ENCODE measurements around the gene MED16.

DNA sequence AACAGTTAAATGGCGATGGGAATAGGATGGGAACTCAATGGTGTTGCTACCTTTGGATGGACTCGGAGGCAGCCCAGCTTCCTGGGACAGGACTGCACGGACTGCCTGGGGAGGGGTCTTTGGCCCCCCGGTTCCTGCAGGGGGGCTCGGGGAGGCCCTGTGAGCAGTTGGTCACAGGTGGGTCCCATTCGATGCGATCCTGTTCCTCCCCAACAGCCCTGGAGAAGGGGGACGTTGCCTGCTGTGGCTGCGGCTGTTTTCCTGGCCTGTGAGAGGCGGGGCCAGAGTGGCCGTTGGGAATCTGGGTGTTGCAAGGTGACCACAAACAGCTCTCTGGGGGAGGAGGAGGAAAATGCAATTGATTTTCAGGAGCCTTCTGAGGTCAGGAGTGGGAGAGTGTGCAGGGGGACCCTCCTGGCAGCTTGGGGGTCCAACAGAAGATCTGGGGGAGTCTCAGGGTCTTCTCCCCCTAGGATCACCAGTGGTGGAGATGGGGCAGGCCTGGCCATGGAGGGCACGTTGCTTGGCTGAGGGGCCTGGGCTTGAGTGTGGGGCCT, 69.3 kb downstream of the MED16 start:
- TF ChIP-seq, protein P1, sequence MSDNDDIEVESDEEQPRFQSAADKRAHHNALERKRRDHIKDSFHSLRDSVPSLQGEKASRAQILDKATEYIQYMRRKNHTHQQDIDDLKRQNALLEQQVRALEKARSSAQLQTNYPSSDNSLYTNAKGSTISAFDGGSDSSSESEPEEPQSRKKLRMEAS (CRISPR knock-in tag; IDR thresholded peaks at IDR 0.05), result no peak
- TF ChIP-seq NFYB (CRISPR knock-in tag; conservative IDR thresholded peaks at IDR 0.05; ENCODE audit: low read depth), result no peak
- TF ChIP-seq NR3C1 (CRISPR knock-in tag; conservative IDR thresholded peaks at IDR 0.05; ENCODE audit: low read depth), result no peak
- no peak for TF ChIP-seq OVOL2 (CRISPR knock-in tag; IDR thresholded peaks at IDR 0.05; ENCODE audit: borderline replicate concordance)
- TF ChIP-seq, protein P2, sequence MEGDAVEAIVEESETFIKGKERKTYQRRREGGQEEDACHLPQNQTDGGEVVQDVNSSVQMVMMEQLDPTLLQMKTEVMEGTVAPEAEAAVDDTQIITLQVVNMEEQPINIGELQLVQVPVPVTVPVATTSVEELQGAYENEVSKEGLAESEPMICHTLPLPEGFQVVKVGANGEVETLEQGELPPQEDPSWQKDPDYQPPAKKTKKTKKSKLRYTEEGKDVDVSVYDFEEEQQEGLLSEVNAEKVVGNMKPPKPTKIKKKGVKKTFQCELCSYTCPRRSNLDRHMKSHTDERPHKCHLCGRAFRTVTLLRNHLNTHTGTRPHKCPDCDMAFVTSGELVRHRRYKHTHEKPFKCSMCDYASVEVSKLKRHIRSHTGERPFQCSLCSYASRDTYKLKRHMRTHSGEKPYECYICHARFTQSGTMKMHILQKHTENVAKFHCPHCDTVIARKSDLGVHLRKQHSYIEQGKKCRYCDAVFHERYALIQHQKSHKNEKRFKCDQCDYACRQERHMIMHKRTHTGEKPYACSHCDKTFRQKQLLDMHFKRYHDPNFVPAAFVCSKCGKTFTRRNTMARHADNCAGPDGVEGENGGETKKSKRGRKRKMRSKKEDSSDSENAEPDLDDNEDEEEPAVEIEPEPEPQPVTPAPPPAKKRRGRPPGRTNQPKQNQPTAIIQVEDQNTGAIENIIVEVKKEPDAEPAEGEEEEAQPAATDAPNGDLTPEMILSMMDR (IDR thresholded peaks at IDR 0.05), result no peak
- TF ChIP-seq ZNF121 (CRISPR knock-in tag; IDR thresholded peaks at IDR 0.05), result no peak
- TF ChIP-seq, protein P3, sequence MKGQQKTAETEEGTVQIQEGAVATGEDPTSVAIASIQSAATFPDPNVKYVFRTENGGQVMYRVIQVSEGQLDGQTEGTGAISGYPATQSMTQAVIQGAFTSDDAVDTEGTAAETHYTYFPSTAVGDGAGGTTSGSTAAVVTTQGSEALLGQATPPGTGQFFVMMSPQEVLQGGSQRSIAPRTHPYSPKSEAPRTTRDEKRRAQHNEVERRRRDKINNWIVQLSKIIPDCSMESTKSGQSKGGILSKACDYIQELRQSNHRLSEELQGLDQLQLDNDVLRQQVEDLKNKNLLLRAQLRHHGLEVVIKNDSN (CRISPR knock-in tag; IDR thresholded peaks at IDR 0.05), result no peak
- TF ChIP-seq ELF4 (CRISPR knock-in tag; IDR thresholded peaks at IDR 0.05; ENCODE audit: low read depth), result no peak
- no peak for TF ChIP-seq FOXJ3 (CRISPR knock-in tag; IDR thresholded peaks at IDR 0.05; ENCODE audit: borderline replicate concordance)
- no peak for TF ChIP-seq JUN (CRISPR knock-in tag; IDR thresholded peaks at IDR 0.05)
- TF ChIP-seq, protein P4, sequence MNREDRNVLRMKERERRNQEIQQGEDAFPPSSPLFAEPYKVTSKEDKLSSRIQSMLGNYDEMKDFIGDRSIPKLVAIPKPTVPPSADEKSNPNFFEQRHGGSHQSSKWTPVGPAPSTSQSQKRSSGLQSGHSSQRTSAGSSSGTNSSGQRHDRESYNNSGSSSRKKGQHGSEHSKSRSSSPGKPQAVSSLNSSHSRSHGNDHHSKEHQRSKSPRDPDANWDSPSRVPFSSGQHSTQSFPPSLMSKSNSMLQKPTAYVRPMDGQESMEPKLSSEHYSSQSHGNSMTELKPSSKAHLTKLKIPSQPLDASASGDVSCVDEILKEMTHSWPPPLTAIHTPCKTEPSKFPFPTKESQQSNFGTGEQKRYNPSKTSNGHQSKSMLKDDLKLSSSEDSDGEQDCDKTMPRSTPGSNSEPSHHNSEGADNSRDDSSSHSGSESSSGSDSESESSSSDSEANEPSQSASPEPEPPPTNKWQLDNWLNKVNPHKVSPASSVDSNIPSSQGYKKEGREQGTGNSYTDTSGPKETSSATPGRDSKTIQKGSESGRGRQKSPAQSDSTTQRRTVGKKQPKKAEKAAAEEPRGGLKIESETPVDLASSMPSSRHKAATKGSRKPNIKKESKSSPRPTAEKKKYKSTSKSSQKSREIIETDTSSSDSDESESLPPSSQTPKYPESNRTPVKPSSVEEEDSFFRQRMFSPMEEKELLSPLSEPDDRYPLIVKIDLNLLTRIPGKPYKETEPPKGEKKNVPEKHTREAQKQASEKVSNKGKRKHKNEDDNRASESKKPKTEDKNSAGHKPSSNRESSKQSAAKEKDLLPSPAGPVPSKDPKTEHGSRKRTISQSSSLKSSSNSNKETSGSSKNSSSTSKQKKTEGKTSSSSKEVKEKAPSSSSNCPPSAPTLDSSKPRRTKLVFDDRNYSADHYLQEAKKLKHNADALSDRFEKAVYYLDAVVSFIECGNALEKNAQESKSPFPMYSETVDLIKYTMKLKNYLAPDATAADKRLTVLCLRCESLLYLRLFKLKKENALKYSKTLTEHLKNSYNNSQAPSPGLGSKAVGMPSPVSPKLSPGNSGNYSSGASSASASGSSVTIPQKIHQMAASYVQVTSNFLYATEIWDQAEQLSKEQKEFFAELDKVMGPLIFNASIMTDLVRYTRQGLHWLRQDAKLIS (CRISPR knock-in tag; IDR thresholded peaks at IDR 0.05; ENCODE audit: borderline replicate concordance), result no peak
- no peak for TF ChIP-seq NFE2L1 (CRISPR knock-in tag; IDR thresholded peaks at IDR 0.05)
- TF ChIP-seq, protein P5, sequence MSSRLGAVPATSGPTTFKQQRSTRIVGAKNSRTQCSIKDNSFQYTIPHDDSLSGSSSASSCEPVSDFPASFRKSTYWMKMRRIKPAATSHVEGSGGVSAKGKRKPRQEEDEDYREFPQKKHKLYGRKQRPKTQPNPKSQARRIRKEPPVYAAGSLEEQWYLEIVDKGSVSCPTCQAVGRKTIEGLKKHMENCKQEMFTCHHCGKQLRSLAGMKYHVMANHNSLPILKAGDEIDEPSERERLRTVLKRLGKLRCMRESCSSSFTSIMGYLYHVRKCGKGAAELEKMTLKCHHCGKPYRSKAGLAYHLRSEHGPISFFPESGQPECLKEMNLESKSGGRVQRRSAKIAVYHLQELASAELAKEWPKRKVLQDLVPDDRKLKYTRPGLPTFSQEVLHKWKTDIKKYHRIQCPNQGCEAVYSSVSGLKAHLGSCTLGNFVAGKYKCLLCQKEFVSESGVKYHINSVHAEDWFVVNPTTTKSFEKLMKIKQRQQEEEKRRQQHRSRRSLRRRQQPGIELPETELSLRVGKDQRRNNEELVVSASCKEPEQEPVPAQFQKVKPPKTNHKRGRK (CRISPR knock-in tag; IDR thresholded peaks at IDR 0.05; ENCODE audit: borderline replicate concordance), result no peak

All from WTC11 (cell line).